HL-60 (cell line): ENCODE measurements around the gene KCTD11.

Experiments
- DNase-seq, 2 experiments: peaks; one replicate each; pipeline ENCODE4 v3.0.0-alpha.2; 2010 to 2020; ENCODE audit warnings: low read depth in 1 of 2, low spot score in 1 of 2
- H3K27ac ChIP-seq: fragments of 250-450 bp; sonication (Bioruptor Pico); replicated peaks from 2 replicates; pipeline ENCODE4 v1.5.1; 2020; ENCODE audit warnings: mild to moderate bottlenecking, moderate library complexity
- H3K27me3 ChIP-seq: fragments of 250-450 bp; sonication (Bioruptor Pico); 2 replicates; pipeline ENCODE4 v1.5.1; 2021; ENCODE audit warnings: mild to moderate bottlenecking, moderate library complexity; ENCODE audit not compliant: insufficient read depth, poor library complexity, severe bottlenecking
- H3K4me3 ChIP-seq: replicated peaks from 2 replicates; pipeline ENCODE4 v1.5.1; 2011; ENCODE audit warnings: mild to moderate bottlenecking, control low read depth, low read length; ENCODE audit not compliant: insufficient read depth
- GABPA ChIP-seq: IDR thresholded peaks from 2 replicates; pipeline ENCODE4 v1.6.1; 2012; ENCODE audit warnings: low read depth
- POLR2AphosphoS5 ChIP-seq: IDR thresholded peaks from 2 replicates; pipeline ENCODE4 v1.6.1; 2012; ENCODE audit warnings: low read depth
- SPI1 ChIP-seq: IDR thresholded peaks from 2 replicates; pipeline ENCODE4 v1.6.1; 2012; ENCODE audit warnings: low read depth, mild to moderate bottlenecking, borderline replicate concordance
- TF ChIP-seq, protein P1 (sequence below): IDR thresholded peaks from 2 replicates; pipeline ENCODE4 v1.6.1; 2012; ENCODE audit warnings: low read depth; ENCODE audit not compliant: insufficient replicate concordance
- TF ChIP-seq, protein P2 (sequence below): IDR thresholded peaks from one replicate; pipeline ENCODE4 v1.5.1; 2011; ENCODE audit warnings: low read length, control low read depth, inconsistent platforms; ENCODE audit not compliant: insufficient read depth

KCTD11 gene

DNA sequence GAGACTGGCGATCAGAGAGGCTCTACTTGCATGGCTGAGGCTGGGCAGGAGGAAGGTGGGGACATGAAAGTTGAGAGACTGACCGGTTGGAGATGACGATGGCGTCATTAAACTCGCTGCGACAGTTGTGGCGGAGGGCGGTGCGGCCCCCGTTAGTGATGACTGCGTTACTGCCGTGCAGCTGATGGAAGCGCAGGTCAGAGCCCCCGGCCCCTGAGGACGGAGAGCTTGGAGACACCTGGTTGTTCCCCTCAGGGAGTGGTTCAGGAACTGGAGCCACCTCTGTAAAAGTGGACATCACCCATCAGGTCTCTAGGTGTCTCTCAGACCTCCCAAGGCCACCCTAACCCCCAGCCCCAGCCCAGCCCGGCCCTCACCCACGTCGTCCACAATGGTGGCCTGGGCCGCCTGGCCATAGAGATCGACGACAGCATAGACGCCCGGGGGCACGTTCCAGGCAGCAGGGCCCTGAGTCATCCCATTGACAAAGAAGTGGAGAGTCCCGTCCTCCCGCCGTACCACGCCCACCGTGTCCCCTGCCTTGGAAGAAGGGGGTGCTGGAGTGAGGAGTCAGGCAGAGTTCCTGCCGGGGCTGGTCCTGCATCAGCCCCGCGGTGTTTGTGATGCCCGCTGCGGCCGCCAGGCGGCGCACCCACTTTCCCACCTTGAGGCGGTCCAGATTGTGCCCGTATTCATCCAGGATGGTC, 28.1 kb upstream of the KCTD11 start:
- Histone ChIP-seq H3K4me3 (no peak overlapping the region), H3K27ac (no peak overlapping the region), H3K27me3 (no peaks in the 10 kb centered on the region)
- DNase-seq = no peak
- TF ChIP-seq, protein P1, sequence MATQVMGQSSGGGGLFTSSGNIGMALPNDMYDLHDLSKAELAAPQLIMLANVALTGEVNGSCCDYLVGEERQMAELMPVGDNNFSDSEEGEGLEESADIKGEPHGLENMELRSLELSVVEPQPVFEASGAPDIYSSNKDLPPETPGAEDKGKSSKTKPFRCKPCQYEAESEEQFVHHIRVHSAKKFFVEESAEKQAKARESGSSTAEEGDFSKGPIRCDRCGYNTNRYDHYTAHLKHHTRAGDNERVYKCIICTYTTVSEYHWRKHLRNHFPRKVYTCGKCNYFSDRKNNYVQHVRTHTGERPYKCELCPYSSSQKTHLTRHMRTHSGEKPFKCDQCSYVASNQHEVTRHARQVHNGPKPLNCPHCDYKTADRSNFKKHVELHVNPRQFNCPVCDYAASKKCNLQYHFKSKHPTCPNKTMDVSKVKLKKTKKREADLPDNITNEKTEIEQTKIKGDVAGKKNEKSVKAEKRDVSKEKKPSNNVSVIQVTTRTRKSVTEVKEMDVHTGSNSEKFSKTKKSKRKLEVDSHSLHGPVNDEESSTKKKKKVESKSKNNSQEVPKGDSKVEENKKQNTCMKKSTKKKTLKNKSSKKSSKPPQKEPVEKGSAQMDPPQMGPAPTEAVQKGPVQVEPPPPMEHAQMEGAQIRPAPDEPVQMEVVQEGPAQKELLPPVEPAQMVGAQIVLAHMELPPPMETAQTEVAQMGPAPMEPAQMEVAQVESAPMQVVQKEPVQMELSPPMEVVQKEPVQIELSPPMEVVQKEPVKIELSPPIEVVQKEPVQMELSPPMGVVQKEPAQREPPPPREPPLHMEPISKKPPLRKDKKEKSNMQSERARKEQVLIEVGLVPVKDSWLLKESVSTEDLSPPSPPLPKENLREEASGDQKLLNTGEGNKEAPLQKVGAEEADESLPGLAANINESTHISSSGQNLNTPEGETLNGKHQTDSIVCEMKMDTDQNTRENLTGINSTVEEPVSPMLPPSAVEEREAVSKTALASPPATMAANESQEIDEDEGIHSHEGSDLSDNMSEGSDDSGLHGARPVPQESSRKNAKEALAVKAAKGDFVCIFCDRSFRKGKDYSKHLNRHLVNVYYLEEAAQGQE = no peak
- TF ChIP-seq, protein P2, sequence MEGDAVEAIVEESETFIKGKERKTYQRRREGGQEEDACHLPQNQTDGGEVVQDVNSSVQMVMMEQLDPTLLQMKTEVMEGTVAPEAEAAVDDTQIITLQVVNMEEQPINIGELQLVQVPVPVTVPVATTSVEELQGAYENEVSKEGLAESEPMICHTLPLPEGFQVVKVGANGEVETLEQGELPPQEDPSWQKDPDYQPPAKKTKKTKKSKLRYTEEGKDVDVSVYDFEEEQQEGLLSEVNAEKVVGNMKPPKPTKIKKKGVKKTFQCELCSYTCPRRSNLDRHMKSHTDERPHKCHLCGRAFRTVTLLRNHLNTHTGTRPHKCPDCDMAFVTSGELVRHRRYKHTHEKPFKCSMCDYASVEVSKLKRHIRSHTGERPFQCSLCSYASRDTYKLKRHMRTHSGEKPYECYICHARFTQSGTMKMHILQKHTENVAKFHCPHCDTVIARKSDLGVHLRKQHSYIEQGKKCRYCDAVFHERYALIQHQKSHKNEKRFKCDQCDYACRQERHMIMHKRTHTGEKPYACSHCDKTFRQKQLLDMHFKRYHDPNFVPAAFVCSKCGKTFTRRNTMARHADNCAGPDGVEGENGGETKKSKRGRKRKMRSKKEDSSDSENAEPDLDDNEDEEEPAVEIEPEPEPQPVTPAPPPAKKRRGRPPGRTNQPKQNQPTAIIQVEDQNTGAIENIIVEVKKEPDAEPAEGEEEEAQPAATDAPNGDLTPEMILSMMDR = peak; percentile 74

DNA sequence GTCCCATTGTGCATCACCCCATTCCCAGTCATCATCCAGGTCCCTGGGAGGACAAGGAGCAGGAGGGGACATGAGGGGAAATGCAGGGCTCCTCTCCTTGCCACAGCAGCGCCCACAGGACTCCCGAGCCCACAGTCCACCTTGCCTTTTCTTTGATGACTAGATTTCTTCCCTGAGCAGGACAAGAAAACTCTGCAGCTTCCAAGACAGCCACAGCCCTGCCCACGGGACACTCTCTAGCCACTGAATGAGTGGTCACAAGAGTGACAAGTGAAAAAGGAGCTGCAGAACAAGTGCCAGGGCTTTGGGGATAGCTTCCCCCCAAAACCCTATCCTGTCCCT, 27.6 kb upstream of the KCTD11 start:
- TF ChIP-seq POLR2AphosphoS5 (no peak), GABPA (no peak), SPI1 (no peak)
- TF ChIP-seq, protein P2 = no peak
- TF ChIP-seq, protein P1 = no peak
- Histone ChIP-seq H3K27ac (no peak overlapping the region), H3K27me3 (no peaks in the 10 kb centered on the region), H3K4me3 (no peak overlapping the region)
- no peak for DNase-seq

DNA sequence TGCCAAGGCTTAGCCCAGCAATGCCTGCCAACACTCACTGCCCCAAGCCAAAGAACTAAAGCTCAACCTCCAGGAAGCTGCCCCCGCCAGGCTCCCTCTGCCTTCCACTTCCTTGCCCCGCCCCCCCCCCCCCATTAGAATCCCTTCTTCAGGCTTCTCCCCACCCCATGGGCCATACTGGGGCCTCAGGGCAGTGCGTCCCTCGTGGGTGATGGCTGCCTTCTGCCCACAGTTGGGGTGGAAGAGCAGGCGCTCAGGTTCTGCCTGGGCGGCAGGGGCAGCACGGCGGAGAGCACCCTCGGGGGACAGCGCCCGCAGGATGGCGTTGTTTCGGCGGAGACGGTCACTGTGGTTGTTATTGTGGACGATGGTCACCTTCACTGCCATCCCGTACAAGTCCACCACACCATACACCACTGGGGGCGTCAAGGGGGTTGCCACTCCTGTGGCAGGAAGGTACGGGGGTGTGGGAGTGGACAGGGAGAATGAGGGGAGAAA, 26.9 kb upstream of the KCTD11 start:
- Histone ChIP-seq H3K27me3 (no peaks in the 10 kb centered on the region), H3K27ac (no peak overlapping the region), H3K4me3 (no peak overlapping the region)
- TF ChIP-seq GABPA (no peak), POLR2AphosphoS5 (no peak), SPI1 (no peak)
- TF ChIP-seq, protein P2 = no peak
- TF ChIP-seq, protein P1 = no peak
- no peak for DNase-seq
